Upper lobe of right lung (tissue), 1 donor: ENCODE measurements around the gene ITSN2. TPM values are rescaled to one million over a fixed set of nuclear protein-coding genes. Genes with fewer than 3 reads are reported as not detected.

ENCODE experiments used
- ATAC-seq: fragments of 200-7000 bp; cut with Tn5 transposase; one replicate; pipeline ENCODE4 v1.9.1; 2020; ENCODE audit warnings: mild to moderate bottlenecking, moderate library complexity
- DNase-seq: peaks from one replicate; pipeline ENCODE4 v3.0.0-alpha.2; 2020
- H3K27ac ChIP-seq: fragments of 200-600 bp; one replicate; pipeline ENCODE4 v1.8.0; 2022
- H3K27me3 ChIP-seq: fragments of 200-600 bp; one replicate; pipeline ENCODE4 v1.8.0; 2022; ENCODE audit warnings: mild to moderate bottlenecking
- H3K36me3 ChIP-seq: fragments of 200-600 bp; one replicate; pipeline ENCODE4 v1.8.0; 2022
- H3K4me1 ChIP-seq: fragments of 200-600 bp; one replicate; pipeline ENCODE4 v1.8.0; 2022
- H3K4me3 ChIP-seq: fragments of 200-600 bp; one replicate; pipeline ENCODE4 v1.8.0; 2022; ENCODE audit warnings: mild to moderate bottlenecking
- H3K9me3 ChIP-seq: fragments of 200-600 bp; one replicate; pipeline ENCODE4 v1.8.0; 2022
- CTCF ChIP-seq: fragments of 200-600 bp; IDR thresholded peaks from one replicate; pipeline ENCODE4 v1.8.0; 2022; ENCODE audit warnings: antibody characterized with exemption
- intact Hi-C: fragments of 100-400 bp; cut with DNase I; formaldehyde crosslinking; loops from one replicate; pipeline ENCODE4 v1.11.0; 2022
- total RNA-seq: library from RNA; stranded (reverse); fragmentation: NEBNext Ultra II Directional; extraction: Animal tissue kit (Norgen Biotek cat#: 25700); gene quantifications from one replicate; pipeline ENCODE4 v1.2.1, GENCODE V29; 2021
- donor health status: DM: no; HTN: yes; CAD: no; lungs with severe emphysema.

ITSN2 gene
- total RNA-seq, 1 donor from 2014 or later = 104 TPM

GRCh38 chr2:24353364-24353763 lies 7.0 kb downstream of the ITSN2 start:
- no peak overlapping the region for H3K4me3 ChIP-seq
- intact Hi-C loops = no loop called here
- no peak overlapping the region for H3K27ac ChIP-seq
- H3K36me3 ChIP-seq = no peaks in the 10 kb centered on the region
- DNase-seq = no peak
- no peaks in the 10 kb centered on the region for H3K27me3 ChIP-seq
- H3K4me1 ChIP-seq = peaks cover 46% of the 10 kb centered on the region
- no peaks in the 10 kb centered on the region for H3K9me3 ChIP-seq
- TF ChIP-seq CTCF = no peak
- no peak for ATAC-seq

- ATAC-seq (no peak), DNase-seq (no peak)
- H3K36me3 ChIP-seq = no peaks in the 10 kb centered on the region
- no peaks in the 10 kb centered on the region for H3K27me3 ChIP-seq
- H3K4me3 ChIP-seq = no peak overlapping the region
- H3K27ac ChIP-seq = no peak overlapping the region
- H3K9me3 ChIP-seq = no peaks in the 10 kb centered on the region
- intact Hi-C loops = no loop called here
- no peak for TF ChIP-seq CTCF
- H3K4me1 ChIP-seq = peaks cover 42% of the 10 kb centered on the region
Measured at GRCh38 chr2:24352664-24353063, 7.7 kb downstream of the ITSN2 start.

- no peaks in the 10 kb centered on the region for H3K9me3 ChIP-seq
- H3K27me3 ChIP-seq = no peaks in the 10 kb centered on the region
- DNase-seq = no peak
- no peak overlapping the region for H3K4me3 ChIP-seq
- peaks cover 42% of the 10 kb centered on the region for H3K4me1 ChIP-seq
- intact Hi-C loops = no loop called here
- no peak for TF ChIP-seq CTCF
- H3K27ac ChIP-seq = no peak overlapping the region
- no peak for ATAC-seq
- H3K36me3 ChIP-seq = no peaks in the 10 kb centered on the region
Measured at GRCh38 chr2:24351981-24352380, 8.4 kb downstream of the ITSN2 start.

- no peak for TF ChIP-seq CTCF
- H3K4me3 ChIP-seq = no peak overlapping the region
- H3K27me3 ChIP-seq = no peaks in the 10 kb centered on the region
- peaks cover 42% of the 10 kb centered on the region for H3K4me1 ChIP-seq
- no peak overlapping the region for H3K27ac ChIP-seq
- H3K36me3 ChIP-seq = no peaks in the 10 kb centered on the region
- DNase-seq = no peak
- intact Hi-C loops = no loop called here
- no peaks in the 10 kb centered on the region for H3K9me3 ChIP-seq
- no peak for ATAC-seq
Measured at GRCh38 chr2:24351627-24351938, 8.8 kb downstream of the ITSN2 start.

- H3K27me3 ChIP-seq = no peaks in the 10 kb centered on the region
- intact Hi-C loops = no loop called here
- TF ChIP-seq CTCF = no peak
- ATAC-seq (no peak), DNase-seq (no peak)
- no peak overlapping the region for H3K4me3 ChIP-seq
- peaks cover 42% of the 10 kb centered on the region for H3K4me1 ChIP-seq
- no peaks in the 10 kb centered on the region for H3K9me3 ChIP-seq
- no peaks in the 10 kb centered on the region for H3K36me3 ChIP-seq
- H3K27ac ChIP-seq = no peak overlapping the region
Measured at GRCh38 chr2:24350826-24351626, 9.3 kb downstream of the ITSN2 start.

GRCh38 chr2:24349097-24349496 lies 11.2 kb downstream of the ITSN2 start:
- H3K4me3 ChIP-seq = no peak overlapping the region

More at GRCh38 chr2:24349097-24349496, 11.2 kb downstream of the ITSN2 start:
- Histone ChIP-seq H3K27me3 (no peaks in the 10 kb centered on the region), H3K27ac (no peak overlapping the region), H3K9me3 (no peaks in the 10 kb centered on the region), H3K4me1 (peaks cover 27% of the 10 kb centered on the region), H3K36me3 (no peaks in the 10 kb centered on the region)
- DNase-seq (no peak), ATAC-seq (no peak)
- TF ChIP-seq CTCF = no peak
- intact Hi-C loops = no loop called here
